CD4-positive, alpha-beta T cell treated with Interleukin-17A for 1 hour (primary cell): ENCODE data around the gene ERMAP.
"Not testable (repeated sequence)": the region's sequence is repeated elsewhere in the genome, so short reads cannot be mapped to it uniquely, and the experiment has no call there.

Experiments
- DNase-seq: peaks from one replicate; pipeline ENCODE4 v3.0.0-alpha.2; 2020

The ERMAP gene

GRCh38 chr1:42846257-42847110 is 29.6 kb downstream of the ERMAP start, which contains the start of gene ZNF691:
TSS of gene ZNF691 (plus strand) at chr1:42846613. CDS start at chr1:42849659, 3,046 bp downstream.
- DNase-seq, result peak; percentile 95

GRCh38 chr1:42847111-42847595 is 30.2 kb downstream of the ERMAP start:
- no peak for DNase-seq

- DNase-seq, result no peak
Measured at GRCh38 chr1:42847721-42848460, 31.0 kb downstream of the ERMAP start.

- no peak for DNase-seq
Measured at GRCh38 chr1:42848823-42849537, 32.1 kb downstream of the ERMAP start.

- DNase-seq, result no peak
Measured at GRCh38 chr1:42849944-42850343, 33.0 kb downstream of the ERMAP start.

DNA sequence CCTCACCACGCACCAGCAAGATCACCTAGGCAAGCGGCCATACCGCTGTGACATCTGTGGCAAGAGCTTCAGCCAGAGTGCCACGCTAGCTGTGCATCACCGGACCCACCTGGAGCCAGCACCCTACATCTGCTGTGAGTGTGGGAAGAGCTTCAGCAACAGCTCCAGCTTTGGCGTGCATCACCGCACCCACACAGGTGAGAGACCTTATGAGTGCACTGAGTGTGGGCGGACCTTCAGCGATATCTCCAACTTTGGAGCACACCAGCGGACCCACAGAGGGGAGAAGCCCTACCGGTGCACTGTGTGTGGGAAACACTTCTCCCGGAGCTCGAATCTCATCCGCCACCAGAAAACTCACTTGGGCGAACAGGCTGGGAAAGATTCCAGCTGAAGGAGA is 34.5 kb downstream of the ERMAP start:
- DNase-seq, result no peak

- DNase-seq, result no peak
Measured at GRCh38 chr1:42851960-42852607, 35.2 kb downstream of the ERMAP start.

- no peak for DNase-seq
Measured at GRCh38 chr1:42852608-42852980, 35.7 kb downstream of the ERMAP start.

DNA sequence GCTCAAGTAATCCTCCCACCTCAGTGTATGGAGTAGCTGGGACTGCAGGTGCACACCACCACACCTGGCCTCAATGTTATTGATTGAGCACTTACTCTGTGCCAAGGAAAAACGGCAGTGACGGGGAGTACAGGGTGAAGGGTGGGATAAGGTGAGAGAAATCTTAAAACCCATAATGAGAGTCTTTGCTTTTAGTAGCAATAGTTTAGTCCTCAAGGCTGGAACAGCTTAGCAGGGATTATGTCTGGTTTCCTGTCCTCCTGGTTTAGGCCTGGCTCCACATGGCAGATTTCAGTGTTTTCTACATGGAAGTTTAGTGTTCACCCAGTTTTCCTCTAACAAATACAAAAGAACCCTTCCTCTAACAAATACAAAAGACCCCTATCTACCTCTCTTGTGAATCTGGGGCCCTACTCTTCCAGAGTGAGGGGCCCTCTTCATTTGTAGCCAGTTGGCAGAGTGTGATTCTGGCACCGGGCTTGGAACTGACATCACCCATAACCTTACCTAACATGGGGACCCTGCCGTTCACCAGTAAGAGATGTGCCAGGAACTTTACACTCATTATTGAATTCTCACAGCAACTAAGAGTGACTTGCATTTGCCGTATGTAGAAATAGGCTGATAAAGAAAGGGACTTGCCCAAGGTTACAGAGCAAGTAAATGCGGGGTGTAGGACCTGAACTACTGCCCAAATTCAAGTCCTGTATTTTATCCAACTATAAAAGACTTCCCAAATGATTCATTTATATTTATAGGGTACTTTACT is 36.4 kb downstream of the ERMAP start:
- DNase-seq, result no peak

GRCh38 chr1:42856554-42856953 is 39.6 kb downstream of the ERMAP start:
- DNase-seq, result not testable (repeated sequence)

- not testable (repeated sequence) for DNase-seq
Measured at GRCh38 chr1:42859366-42859765, 42.4 kb downstream of the ERMAP start.

GRCh38 chr1:42860339-42861013 is 43.6 kb downstream of the ERMAP start:
- DNase-seq, result no peak

- no peak for DNase-seq
Measured at GRCh38 chr1:42861014-42861399, 44.1 kb downstream of the ERMAP start.

GRCh38 chr1:42866549-42866948 is 49.6 kb downstream of the ERMAP start:
- no peak for DNase-seq

DNA sequence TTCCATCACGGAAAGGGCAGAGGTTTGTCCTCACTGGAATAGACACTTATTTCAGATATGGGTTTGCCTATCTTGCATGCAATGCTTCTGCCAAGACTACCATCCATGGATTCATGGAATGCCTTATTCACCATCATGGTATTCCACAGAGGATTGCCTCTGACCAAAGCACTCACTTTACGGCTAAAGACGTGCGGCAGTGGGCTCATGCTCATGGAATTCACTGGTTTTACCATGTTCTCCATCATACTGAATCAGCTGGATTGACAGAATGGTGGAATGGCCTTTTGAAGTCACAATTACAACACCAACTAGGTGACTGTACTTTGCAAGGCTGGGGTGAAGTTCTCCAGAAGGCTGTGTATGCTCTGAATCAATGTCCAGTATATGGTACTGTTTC is 51.5 kb downstream of the ERMAP start:
- DNase-seq, result not testable (repeated sequence)

- not testable (repeated sequence) for DNase-seq
Measured at GRCh38 chr1:42869254-42869653, 52.3 kb downstream of the ERMAP start.

DNA sequence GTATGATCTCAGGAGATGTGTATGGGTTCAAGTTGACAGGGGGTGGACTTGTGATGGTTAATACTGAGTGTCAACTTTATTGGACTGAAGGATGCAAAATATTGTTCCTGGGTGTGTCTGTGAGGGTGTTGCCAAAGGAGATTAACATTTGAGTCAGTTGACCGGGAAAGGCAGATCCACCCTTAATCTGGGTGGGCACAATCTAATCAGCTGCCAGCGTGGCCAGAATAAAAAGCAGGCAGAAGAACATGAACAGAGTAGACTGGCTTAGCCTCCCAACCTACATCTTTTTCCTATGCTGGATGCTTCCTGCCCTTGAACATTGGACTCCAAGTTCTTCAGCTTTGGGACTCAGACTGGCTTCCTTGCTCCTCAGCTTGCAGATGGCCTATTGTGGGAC is 52.8 kb downstream of the ERMAP start:
- DNase-seq, result not testable (repeated sequence)

- DNase-seq, result not testable (repeated sequence)
Measured at GRCh38 chr1:42873108-42873507, 56.2 kb downstream of the ERMAP start.

DNA sequence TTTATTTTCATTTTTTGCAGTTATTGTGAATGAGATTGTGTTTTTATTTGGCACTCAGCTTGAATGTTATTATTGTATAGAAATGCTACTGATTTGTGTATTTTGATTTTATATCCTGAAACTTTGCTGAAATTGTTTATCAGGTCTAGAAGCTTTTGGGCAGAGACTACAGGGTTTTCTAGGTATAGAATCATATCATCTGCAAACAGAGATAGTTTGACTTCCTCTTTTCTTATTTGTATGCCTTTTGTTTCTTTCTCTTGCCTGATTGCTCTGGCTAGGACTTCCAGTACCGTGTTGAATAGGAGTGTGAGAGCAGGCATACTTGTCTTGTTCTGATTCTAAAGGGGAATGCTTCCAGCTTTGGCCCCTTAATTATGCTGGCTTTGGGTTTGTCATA is 56.7 kb downstream of the ERMAP start:
- DNase-seq, result no peak

- no peak for DNase-seq
Measured at GRCh38 chr1:42876009-42876408, 59.1 kb downstream of the ERMAP start.

- no peak for DNase-seq
Measured at GRCh38 chr1:42877380-42877779, 60.5 kb downstream of the ERMAP start.
